Breast epithelium (tissue), 4 donors: Measurements from ENCODE around the gene HOXB7. TPM values are rescaled to one million over a fixed set of nuclear protein-coding genes. Genes with fewer than 3 reads are reported as not detected.

Source experiments
- DNase-seq, 2 donors: peaks; one replicate each; pipeline ENCODE4 v3.0.0-alpha.2; 2019; ENCODE audit warnings: low spot score in 2 of 2
- H3K27ac ChIP-seq, 2 donors: fragments of 200-600 bp; sonication (generic) in 1 of 2; one replicate each; pipeline ENCODE4 v1.5.1; 2016 to 2019; ENCODE audit warnings: mild to moderate bottlenecking in 1 of 2
- H3K27me3 ChIP-seq, 2 donors: fragments of 200-600 bp; sonication (generic) in 1 of 2; one replicate each; pipeline versions ENCODE4 v1.5.1 to v1.6.0; 2017 to 2019; ENCODE audit warnings: control low read depth in 1 of 2, mild to moderate bottlenecking in 1 of 2
- H3K36me3 ChIP-seq: fragments of 200-600 bp; one replicate; pipeline ENCODE4 v1.5.1; 2019
- H3K4me1 ChIP-seq, 2 donors: fragments of 200-600 bp; sonication (generic); one replicate each; pipeline ENCODE4 v1.5.1; 2016 to 2019; ENCODE audit warnings: control low read depth in 1 of 2
- H3K4me3 ChIP-seq, 3 donors: fragments of 200-600 bp; sonication (generic); 1 replicate in 2 of 3; 2 replicates in 1 of 3; pipeline ENCODE4 v1.5.1; 2016 to 2019; ENCODE audit warnings: mild to moderate bottlenecking in 3 of 3, moderate library complexity in 2 of 3
- H3K9me3 ChIP-seq, 2 donors: fragments of 200-600 bp; sonication (generic) in 1 of 2; one replicate each; pipeline ENCODE4 v1.5.1; 2016 to 2019; ENCODE audit warnings: control low read depth in 1 of 2
- POLR2A ChIP-seq: fragments of 450-650 bp; IDR thresholded peaks from one replicate; pipeline ENCODE4 v1.6.1; 2016; ENCODE audit warnings: antibody characterized with exemption, mild to moderate bottlenecking, moderate library complexity
- POLR2AphosphoS5 ChIP-seq, 3 donors: sonication (generic); formaldehyde crosslinking; IDR thresholded peaks; one replicate each; pipeline ENCODE4 v1.6.1; 2017; ENCODE audit warnings: antibody characterized with exemption in 3 of 3
- intact Hi-C: fragments of 100-400 bp; cut with DNase I; formaldehyde crosslinking; loops from one replicate; pipeline ENCODE4 v1.15.1; 2023; ENCODE audit warnings: low total_unique reads
- total RNA-seq, 3 donors: library from RNA; depleted of rRNA; stranded (reverse); fragments of >200 nt; gene quantifications; one replicate each; pipeline ENCODE4 v1.1.0, GENCODE V29; 2016
- TF ChIP-seq, protein P1 (sequence below), 3 donors: fragments of 450-650 bp; IDR thresholded peaks; one replicate each; pipeline ENCODE4 v1.5.1; 2016 to 2017; ENCODE audit warnings: antibody characterized with exemption in 3 of 3, mild to moderate bottlenecking in 3 of 3, moderate library complexity in 3 of 3

HOXB7 gene
- total RNA-seq, 3 donors from 2014 or later, result 1.5 to 16.8 (median 4.3) TPM

GRCh38 chr17:48622857-48623256 lies 12.0 kb upstream of the HOXB7 start:
- Histone ChIP-seq H3K27me3 (peaks cover 21 to 100% of the 10 kb centered on the region in 2 donors), H3K9me3 (no peaks in the 10 kb centered on the region), H3K36me3 (no peaks in the 10 kb centered on the region), H3K27ac (no peak overlapping the region), H3K4me1 (peaks cover 14 to 18% of the 10 kb centered on the region in 2 donors), H3K4me3 (no peak overlapping the region)
- DNase-seq, result no peak
- intact Hi-C loops, result no loop called here
- no peak for TF ChIP-seq POLR2AphosphoS5 (IDR thresholded peaks at IDR 0.05)
- TF ChIP-seq, protein P1, sequence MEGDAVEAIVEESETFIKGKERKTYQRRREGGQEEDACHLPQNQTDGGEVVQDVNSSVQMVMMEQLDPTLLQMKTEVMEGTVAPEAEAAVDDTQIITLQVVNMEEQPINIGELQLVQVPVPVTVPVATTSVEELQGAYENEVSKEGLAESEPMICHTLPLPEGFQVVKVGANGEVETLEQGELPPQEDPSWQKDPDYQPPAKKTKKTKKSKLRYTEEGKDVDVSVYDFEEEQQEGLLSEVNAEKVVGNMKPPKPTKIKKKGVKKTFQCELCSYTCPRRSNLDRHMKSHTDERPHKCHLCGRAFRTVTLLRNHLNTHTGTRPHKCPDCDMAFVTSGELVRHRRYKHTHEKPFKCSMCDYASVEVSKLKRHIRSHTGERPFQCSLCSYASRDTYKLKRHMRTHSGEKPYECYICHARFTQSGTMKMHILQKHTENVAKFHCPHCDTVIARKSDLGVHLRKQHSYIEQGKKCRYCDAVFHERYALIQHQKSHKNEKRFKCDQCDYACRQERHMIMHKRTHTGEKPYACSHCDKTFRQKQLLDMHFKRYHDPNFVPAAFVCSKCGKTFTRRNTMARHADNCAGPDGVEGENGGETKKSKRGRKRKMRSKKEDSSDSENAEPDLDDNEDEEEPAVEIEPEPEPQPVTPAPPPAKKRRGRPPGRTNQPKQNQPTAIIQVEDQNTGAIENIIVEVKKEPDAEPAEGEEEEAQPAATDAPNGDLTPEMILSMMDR (IDR thresholded peaks at IDR 0.05), result no peak
- no peak for TF ChIP-seq POLR2A

DNA sequence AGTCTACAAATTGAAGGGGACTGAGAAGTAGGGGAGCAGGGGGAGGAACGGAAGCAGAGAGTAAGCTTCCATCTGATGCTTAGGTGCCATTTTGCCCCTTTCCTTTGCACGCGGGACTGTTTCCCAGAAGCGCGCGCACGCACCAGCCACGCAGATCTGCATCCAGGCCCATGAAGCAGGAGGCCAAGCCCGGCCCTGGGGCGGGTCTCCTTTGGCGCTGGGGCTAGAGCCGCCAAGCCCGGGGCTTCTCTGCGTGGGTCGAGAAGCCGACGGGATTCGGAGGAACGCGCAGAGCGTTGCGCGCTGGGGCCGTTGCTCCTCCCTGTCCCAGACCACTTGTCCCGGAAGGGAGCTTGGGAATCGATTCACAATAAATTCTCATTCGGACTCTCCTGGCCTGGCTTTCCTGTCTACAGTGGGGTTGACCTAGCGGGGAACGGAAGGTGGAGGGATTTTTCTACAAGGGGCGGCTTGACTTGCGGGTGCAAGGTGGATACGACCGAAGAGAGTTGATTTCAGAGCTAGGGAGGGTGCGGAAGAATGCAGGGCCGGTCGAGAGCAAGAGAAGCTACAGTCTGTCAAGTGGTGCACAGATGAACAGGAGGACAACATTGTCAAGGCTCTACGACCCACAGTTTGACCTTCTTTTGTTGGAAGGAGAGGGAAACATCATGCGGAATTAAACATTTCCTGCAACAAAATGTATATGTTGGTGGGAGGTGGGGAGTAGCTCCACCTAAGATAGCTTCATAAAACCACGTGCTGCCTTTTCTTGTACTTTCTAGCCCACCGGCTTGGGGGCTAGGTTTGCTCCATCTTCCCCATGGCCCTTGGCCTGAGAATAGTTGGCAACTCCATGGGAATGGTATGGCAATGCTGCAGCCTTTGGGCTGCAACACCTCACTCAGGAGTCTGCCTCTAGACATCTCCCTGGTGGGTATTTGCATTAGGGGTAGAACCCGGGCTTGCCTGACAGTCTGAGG lies 10.9 kb upstream of the HOXB7 start:
- peaks cover 14 to 17% of the 10 kb centered on the region in 2 donors for H3K4me1 ChIP-seq
- H3K36me3 ChIP-seq, result no peaks in the 10 kb centered on the region
- no peaks in the 10 kb centered on the region for H3K9me3 ChIP-seq
- TF ChIP-seq, protein P1 (IDR thresholded peaks at IDR 0.05), result no peak
- TF ChIP-seq POLR2AphosphoS5 (IDR thresholded peaks at IDR 0.05) (no peak), POLR2A (no peak)
- H3K27me3 ChIP-seq, result peaks cover 16 to 100% of the 10 kb centered on the region in 2 donors
- DNase-seq, result no peak
- H3K27ac ChIP-seq, result no peak overlapping the region
- intact Hi-C loops, result no loop called here
- H3K4me3 ChIP-seq, result no peak overlapping the region

- no peak for TF ChIP-seq POLR2AphosphoS5 (IDR thresholded peaks at IDR 0.05)
- TF ChIP-seq POLR2A, result no peak
- TF ChIP-seq, protein P1 (IDR thresholded peaks at IDR 0.05), result no peak
- Histone ChIP-seq H3K27ac (no peak overlapping the region), H3K9me3 (no peaks in the 10 kb centered on the region), H3K27me3 (peaks cover 16 to 100% of the 10 kb centered on the region in 2 donors), H3K4me1 (peaks cover 8 to 9% of the 10 kb centered on the region in 2 donors), H3K4me3 (no peak overlapping the region), H3K36me3 (no peaks in the 10 kb centered on the region)
- DNase-seq, result no peak
- intact Hi-C loops, result no loop called here
Measured at GRCh38 chr17:48620461-48621139, 9.8 kb upstream of the HOXB7 start.

DNA sequence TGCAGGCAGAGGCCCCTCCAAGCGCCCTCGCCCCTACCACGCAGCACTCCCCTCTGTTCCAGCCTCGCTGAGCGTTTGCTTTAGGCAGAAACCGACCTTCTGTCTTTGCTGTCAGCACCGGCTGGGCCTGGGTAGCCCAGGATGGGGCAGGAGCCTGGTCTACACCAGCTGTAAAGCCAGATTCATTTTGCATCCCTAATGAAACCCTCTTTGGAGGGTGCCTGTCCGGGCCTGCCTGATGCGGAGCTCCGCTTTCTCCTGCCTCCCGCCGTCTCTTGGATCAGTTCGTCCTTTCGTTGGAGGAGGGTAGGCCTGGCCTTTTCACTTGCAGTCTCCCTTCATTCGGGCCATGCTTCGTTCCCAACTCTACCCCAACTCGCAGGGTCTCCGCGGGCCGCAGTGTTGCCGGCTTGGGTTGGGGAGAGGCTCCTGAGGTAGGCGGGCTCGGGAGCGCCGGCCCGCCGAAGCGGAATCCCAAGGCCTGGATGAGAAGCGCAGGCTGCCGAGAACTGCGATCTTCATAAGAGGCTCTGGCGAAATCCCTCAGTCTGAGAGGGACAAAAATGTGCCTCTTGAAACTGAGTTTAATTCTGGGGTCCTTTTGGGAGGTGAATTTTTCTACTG lies 9.1 kb upstream of the HOXB7 start:
- DNase-seq, result no peak
- H3K4me3 ChIP-seq, result no peak overlapping the region
- TF ChIP-seq POLR2A, result no peak
- TF ChIP-seq, protein P1 (IDR thresholded peaks at IDR 0.05), result no peak
- no peak for TF ChIP-seq POLR2AphosphoS5 (IDR thresholded peaks at IDR 0.05)
- H3K4me1 ChIP-seq, result peaks cover 2 to 4% of the 10 kb centered on the region in 2 donors
- no peaks in the 10 kb centered on the region for H3K36me3 ChIP-seq
- peaks cover 13 to 100% of the 10 kb centered on the region in 2 donors for H3K27me3 ChIP-seq
- intact Hi-C loops, result no loop called here
- H3K27ac ChIP-seq, result no peak overlapping the region
- H3K9me3 ChIP-seq, result no peaks in the 10 kb centered on the region
